Neural cell (in vitro differentiated cells): ENCODE data around the gene CTXND1. TPM values are rescaled to one million over a fixed set of nuclear protein-coding genes. Genes with fewer than 3 reads are reported as not detected.

Experiments
- H2AFZ ChIP-seq: fragments of 200-600, 300-800 bp; sonication (generic), shearing (Covaris generic); 2 replicates; pipeline ENCODE4 v1.6.0; 2014; ENCODE audit warnings: low read depth, mild to moderate bottlenecking, antibody characterized with exemption, low read length, moderate library complexity
- H3F3A ChIP-seq: fragments of 200-600 bp; shearing (Covaris generic); 2 replicates; pipeline ENCODE4 v1.6.1; 2016; ENCODE audit warnings: mild to moderate bottlenecking, moderate library complexity, mixed read lengths, antibody characterized with exemption, low read length; ENCODE audit not compliant: insufficient read depth, poor library complexity, severe bottlenecking
- H3K27ac ChIP-seq: fragments of 200-600, 300-800 bp; sonication (generic), shearing (Covaris generic); 2 replicates; pipeline ENCODE4 v1.5.1; 2014; ENCODE audit warnings: mild to moderate bottlenecking, low read length, moderate library complexity
- H3K27me3 ChIP-seq: fragments of 300-800, 200-600 bp; sonication (generic), shearing (Covaris generic); 2 replicates; pipeline ENCODE4 v1.6.0; 2014; ENCODE audit warnings: mild to moderate bottlenecking, low read depth, low read length, moderate library complexity; ENCODE audit not compliant: insufficient read depth
- H3K36me3 ChIP-seq: fragments of 300-800, 200-600 bp; sonication (generic), shearing (Covaris generic); 2 replicates; pipeline ENCODE4 v1.5.1; 2014; ENCODE audit warnings: mild to moderate bottlenecking, antibody characterized with exemption, low read length, moderate library complexity; ENCODE audit not compliant: insufficient read depth
- H3K4me2 ChIP-seq: fragments of 300-800, 200-600 bp; sonication (generic), shearing (Covaris generic); 2 replicates; pipeline ENCODE4 v1.6.0; 2014; ENCODE audit warnings: mild to moderate bottlenecking, low read length
- H3K4me3 ChIP-seq: fragments of 300-800, 200-600 bp; sonication (generic), shearing (Covaris generic); 2 replicates; pipeline ENCODE4 v1.5.1; 2014; ENCODE audit warnings: mild to moderate bottlenecking, low read length, moderate library complexity
- H3K79me2 ChIP-seq: fragments of 200-600 bp; shearing (Covaris generic); replicated peaks from 2 replicates; pipeline ENCODE4 v1.6.0; 2014; ENCODE audit warnings: mild to moderate bottlenecking, low read length, moderate library complexity; ENCODE audit not compliant: insufficient read depth
- H3K9ac ChIP-seq: fragments of 300-800, 200-600 bp; sonication (generic), shearing (Covaris generic); 2 replicates; pipeline ENCODE4 v1.6.1; 2016; ENCODE audit warnings: mild to moderate bottlenecking, low read length, mixed read lengths
- H3K9me2 ChIP-seq: fragments of 200-600 bp; shearing (Covaris generic); 2 replicates; pipeline ENCODE4 v1.6.1; 2016; ENCODE audit warnings: mild to moderate bottlenecking, low read length, mixed read lengths; ENCODE audit not compliant: insufficient read depth
- H3K9me3 ChIP-seq: fragments of 200-600, 300-800 bp; sonication (generic), shearing (Covaris generic); 2 replicates; pipeline ENCODE4 v1.6.1; 2016; ENCODE audit warnings: mild to moderate bottlenecking, mixed run types, low read length, moderate library complexity, mixed read lengths
- H4K20me1 ChIP-seq: fragments of 200-600 bp; shearing (Covaris generic); 2 replicates; pipeline ENCODE4 v1.6.1; 2016; ENCODE audit warnings: mild to moderate bottlenecking, mixed run types; ENCODE audit not compliant: insufficient read depth
- CTCF ChIP-seq: fragments of 450-650 bp; IDR thresholded peaks from 2 replicates; pipeline ENCODE4 v1.5.1; 2014; ENCODE audit warnings: antibody characterized with exemption, mild to moderate bottlenecking, moderate library complexity; ENCODE audit not compliant: poor library complexity, severe bottlenecking
- EP300 ChIP-seq: fragments of 450-650 bp; conservative IDR thresholded peaks from 2 replicates; pipeline ENCODE4 v1.6.1; 2014; ENCODE audit warnings: antibody characterized with exemption, mild to moderate bottlenecking, moderate library complexity; ENCODE audit not compliant: poor library complexity, severe bottlenecking
- EZH2 ChIP-seq: fragments of 200-600, 300-800 bp; shearing (Covaris generic), sonication (generic); IDR thresholded peaks from 2 replicates; pipeline ENCODE4 v1.6.1; 2014; ENCODE audit warnings: antibody characterized with exemption, low read length, borderline replicate concordance, mild to moderate bottlenecking; ENCODE audit not compliant: insufficient read depth, poor library complexity, severe bottlenecking
- MXI1 ChIP-seq: fragments of 450-650 bp; conservative IDR thresholded peaks from 2 replicates; pipeline ENCODE4 v1.6.1; 2014; ENCODE audit warnings: antibody characterized with exemption, mild to moderate bottlenecking; ENCODE audit not compliant: poor library complexity, severe bottlenecking
- POLR2AphosphoS5 ChIP-seq: IDR thresholded peaks from 2 replicates; pipeline ENCODE4 v1.6.1; 2012
- RAD21 ChIP-seq: fragments of 450-650 bp; conservative IDR thresholded peaks from 2 replicates; pipeline ENCODE4 v1.6.1; 2014; ENCODE audit warnings: antibody characterized with exemption, mild to moderate bottlenecking, moderate library complexity
- REST ChIP-seq: IDR thresholded peaks from 2 replicates; pipeline ENCODE4 v1.6.1; 2012; ENCODE audit warnings: borderline replicate concordance
- SMC3 ChIP-seq: fragments of 450-650 bp; conservative IDR thresholded peaks from 2 replicates; pipeline ENCODE4 v1.6.1; 2014; ENCODE audit warnings: antibody characterized with exemption, mild to moderate bottlenecking, moderate library complexity; ENCODE audit not compliant: poor library complexity
- TAF1 ChIP-seq: IDR thresholded peaks from 2 replicates; pipeline ENCODE4 v1.6.1; 2012; ENCODE audit warnings: low read depth
- polyA plus RNA-seq: library from polyadenylated mRNA; depleted of rRNA; stranded (reverse); fragments of >200 nt; gene quantifications from 2 replicates; pipeline ENCODE4 v1.2.3, GENCODE V29; 2014

Gene CTXND1
- polyA plus RNA-seq, 1 donor from 2014 or later, result not detected

GRCh38 chr15:80163897-80164296 is 88.1 kb downstream of the CTXND1 start:
- H3K79me2 ChIP-seq, result no peaks in the 10 kb centered on the region
- no peak overlapping the region for H3K27ac ChIP-seq
- no peaks in the 10 kb centered on the region for H3K36me3 ChIP-seq
- no peaks in the 10 kb centered on the region for H3K9me2 ChIP-seq
- H3F3A ChIP-seq, result no peaks in the 10 kb centered on the region
- H3K9me3 ChIP-seq, result no peaks in the 10 kb centered on the region
- no peak overlapping the region for H3K4me3 ChIP-seq
- no peak overlapping the region for H2AFZ ChIP-seq
- no peak overlapping the region for H3K9ac ChIP-seq
- no peak overlapping the region for H3K4me2 ChIP-seq
- TF ChIP-seq SMC3, result no peak
- TF ChIP-seq MXI1, result no peak
- TF ChIP-seq TAF1, result no peak
- no peak for TF ChIP-seq POLR2AphosphoS5
- no peak for TF ChIP-seq EZH2
- no peak for TF ChIP-seq REST
- no peak for TF ChIP-seq EP300
- TF ChIP-seq CTCF, result no peak
- no peak for TF ChIP-seq RAD21
- no peaks in the 10 kb centered on the region for H3K27me3 ChIP-seq
- no peaks in the 10 kb centered on the region for H4K20me1 ChIP-seq

GRCh38 chr15:80163217-80163616 is 88.8 kb downstream of the CTXND1 start:
- H3K9me3 ChIP-seq, result no peaks in the 10 kb centered on the region
- TF ChIP-seq REST, result no peak
- no peak for TF ChIP-seq POLR2AphosphoS5
- no peak for TF ChIP-seq TAF1
- TF ChIP-seq SMC3, result no peak
- no peak for TF ChIP-seq RAD21
- TF ChIP-seq CTCF, result no peak
- TF ChIP-seq EZH2, result no peak
- TF ChIP-seq EP300, result no peak
- TF ChIP-seq MXI1, result no peak
- no peaks in the 10 kb centered on the region for H4K20me1 ChIP-seq
- H3K4me2 ChIP-seq, result no peak overlapping the region
- no peaks in the 10 kb centered on the region for H3K27me3 ChIP-seq
- no peak overlapping the region for H2AFZ ChIP-seq
- no peak overlapping the region for H3K4me3 ChIP-seq
- H3K9ac ChIP-seq, result no peak overlapping the region
- no peaks in the 10 kb centered on the region for H3K79me2 ChIP-seq
- H3F3A ChIP-seq, result no peaks in the 10 kb centered on the region
- H3K9me2 ChIP-seq, result no peaks in the 10 kb centered on the region
- H3K27ac ChIP-seq, result no peak overlapping the region
- no peaks in the 10 kb centered on the region for H3K36me3 ChIP-seq
